GM12864 (cell line): ENCODE measurements around the gene APPL2.

Source experiments
- DNase-seq: peaks from one replicate; pipeline ENCODE4 v3.0.0-alpha.2; 2011; ENCODE audit warnings: low read depth
- H3K4me3 ChIP-seq: 2 replicates; pipeline ENCODE4 v1.5.1; 2011; ENCODE audit warnings: mild to moderate bottlenecking, low read depth, low read length, control low read depth
- TF ChIP-seq, protein P1 (sequence below): IDR thresholded peaks from 2 replicates; pipeline ENCODE4 v1.5.1; 2011; ENCODE audit warnings: low read depth, mild to moderate bottlenecking, moderate library complexity, low read length, control low read depth, inconsistent platforms; ENCODE audit errors: missing control alignments

The APPL2 gene

DNA sequence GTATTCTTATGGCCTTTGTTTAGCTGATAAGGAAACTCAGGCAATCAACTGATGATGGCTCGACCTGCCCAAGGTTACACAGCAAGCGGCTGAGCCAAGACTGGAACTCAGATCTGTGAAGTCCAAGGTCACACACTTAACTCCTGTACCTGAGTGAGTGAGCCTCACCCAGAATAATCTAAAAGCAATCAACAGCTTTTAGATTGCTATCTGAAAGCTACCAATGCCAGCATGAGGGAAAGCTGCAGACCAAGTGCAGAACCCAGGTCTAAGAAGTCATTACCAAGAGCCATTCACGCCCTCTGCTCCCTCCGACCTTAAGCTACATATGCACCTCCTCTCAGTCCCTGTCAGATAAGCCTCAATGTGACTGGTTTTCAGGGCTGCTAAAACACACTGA lies 12.1 kb downstream of the APPL2 start:
- TF ChIP-seq, protein P1, sequence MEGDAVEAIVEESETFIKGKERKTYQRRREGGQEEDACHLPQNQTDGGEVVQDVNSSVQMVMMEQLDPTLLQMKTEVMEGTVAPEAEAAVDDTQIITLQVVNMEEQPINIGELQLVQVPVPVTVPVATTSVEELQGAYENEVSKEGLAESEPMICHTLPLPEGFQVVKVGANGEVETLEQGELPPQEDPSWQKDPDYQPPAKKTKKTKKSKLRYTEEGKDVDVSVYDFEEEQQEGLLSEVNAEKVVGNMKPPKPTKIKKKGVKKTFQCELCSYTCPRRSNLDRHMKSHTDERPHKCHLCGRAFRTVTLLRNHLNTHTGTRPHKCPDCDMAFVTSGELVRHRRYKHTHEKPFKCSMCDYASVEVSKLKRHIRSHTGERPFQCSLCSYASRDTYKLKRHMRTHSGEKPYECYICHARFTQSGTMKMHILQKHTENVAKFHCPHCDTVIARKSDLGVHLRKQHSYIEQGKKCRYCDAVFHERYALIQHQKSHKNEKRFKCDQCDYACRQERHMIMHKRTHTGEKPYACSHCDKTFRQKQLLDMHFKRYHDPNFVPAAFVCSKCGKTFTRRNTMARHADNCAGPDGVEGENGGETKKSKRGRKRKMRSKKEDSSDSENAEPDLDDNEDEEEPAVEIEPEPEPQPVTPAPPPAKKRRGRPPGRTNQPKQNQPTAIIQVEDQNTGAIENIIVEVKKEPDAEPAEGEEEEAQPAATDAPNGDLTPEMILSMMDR, result no peak

DNA sequence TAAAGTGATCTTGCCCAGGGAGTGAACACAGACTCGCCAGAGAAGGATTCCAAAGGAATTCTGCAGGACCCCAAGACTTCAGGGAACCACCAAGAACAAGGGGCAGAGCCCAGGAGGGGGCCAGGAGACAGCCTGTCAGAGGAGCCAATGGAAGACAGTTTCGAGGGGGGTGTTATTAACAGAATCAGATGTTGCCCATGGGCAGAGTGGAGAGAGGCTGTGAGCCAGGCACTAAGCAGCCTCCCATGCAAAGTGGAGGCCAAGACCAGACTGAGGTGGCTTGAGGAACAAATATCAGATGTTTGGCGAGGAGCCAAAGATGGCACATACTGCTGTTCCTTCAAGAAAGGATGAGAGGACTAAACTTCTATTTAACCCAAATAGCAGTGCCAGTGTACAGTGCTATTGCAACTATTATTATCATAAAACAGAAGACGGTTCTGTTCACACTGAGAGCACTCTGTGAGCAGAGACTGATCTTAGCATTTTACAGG lies 12.6 kb downstream of the APPL2 start:
- H3K4me3 ChIP-seq, result no peak overlapping the region
- TF ChIP-seq, protein P1, result no peak
- no peak for DNase-seq

More for the DNA sequence above, 12.1 kb downstream of the APPL2 start:
- DNase-seq, result no peak
- H3K4me3 ChIP-seq, result no peak overlapping the region

DNA sequence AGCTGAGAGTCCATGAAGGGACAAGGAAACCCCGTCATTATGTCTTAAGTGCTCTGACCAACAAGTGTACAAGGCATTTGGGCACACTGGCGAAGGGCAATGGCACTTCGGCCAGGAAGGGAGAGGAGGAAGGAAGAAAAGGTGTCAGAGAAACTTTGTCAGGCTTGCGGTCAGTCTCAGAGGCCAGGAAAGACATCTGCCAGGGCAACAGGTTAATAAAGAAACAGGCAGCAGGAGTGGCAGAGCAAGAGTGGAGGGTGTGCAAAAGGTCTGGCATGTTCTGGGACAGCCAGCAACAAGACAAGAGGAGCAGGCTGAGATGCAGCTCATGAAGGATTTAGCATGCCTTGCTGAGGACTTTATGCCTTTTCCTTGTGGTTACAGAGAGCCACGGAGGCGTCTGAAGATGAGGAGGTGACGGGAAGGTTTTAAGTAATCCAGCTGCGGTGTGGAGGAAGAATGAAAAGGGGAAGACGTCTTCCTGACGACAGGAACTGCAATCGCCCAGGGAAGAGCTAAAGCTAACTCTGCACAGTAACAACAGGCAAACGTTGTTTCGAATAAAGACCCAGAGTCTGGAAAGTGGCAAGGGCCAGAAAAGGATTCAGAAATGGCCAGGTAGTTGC lies 13.1 kb downstream of the APPL2 start:
- no peak overlapping the region for H3K4me3 ChIP-seq
- DNase-seq, result no peak
- TF ChIP-seq, protein P1, result no peak

DNA sequence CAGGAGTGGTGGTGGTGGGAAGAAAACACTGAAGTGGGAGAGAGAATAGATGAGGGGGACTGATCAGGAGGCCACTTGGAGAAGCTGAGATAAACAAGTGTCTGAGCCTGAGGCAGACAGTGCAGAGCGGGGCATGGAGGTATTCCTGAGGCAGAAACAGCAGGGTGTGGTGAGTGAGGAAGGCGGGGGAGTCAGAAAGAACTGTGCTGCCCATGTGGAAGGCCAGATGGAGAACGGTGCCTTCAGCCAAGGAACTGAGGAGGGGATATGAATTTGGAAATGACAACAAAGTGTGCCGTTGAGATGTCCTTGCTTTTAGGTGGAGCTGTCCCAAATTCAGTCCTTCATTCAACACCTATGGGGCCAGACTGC lies 13.7 kb downstream of the APPL2 start:
- no peak for DNase-seq
- TF ChIP-seq, protein P1, result no peak
- no peak overlapping the region for H3K4me3 ChIP-seq

DNA sequence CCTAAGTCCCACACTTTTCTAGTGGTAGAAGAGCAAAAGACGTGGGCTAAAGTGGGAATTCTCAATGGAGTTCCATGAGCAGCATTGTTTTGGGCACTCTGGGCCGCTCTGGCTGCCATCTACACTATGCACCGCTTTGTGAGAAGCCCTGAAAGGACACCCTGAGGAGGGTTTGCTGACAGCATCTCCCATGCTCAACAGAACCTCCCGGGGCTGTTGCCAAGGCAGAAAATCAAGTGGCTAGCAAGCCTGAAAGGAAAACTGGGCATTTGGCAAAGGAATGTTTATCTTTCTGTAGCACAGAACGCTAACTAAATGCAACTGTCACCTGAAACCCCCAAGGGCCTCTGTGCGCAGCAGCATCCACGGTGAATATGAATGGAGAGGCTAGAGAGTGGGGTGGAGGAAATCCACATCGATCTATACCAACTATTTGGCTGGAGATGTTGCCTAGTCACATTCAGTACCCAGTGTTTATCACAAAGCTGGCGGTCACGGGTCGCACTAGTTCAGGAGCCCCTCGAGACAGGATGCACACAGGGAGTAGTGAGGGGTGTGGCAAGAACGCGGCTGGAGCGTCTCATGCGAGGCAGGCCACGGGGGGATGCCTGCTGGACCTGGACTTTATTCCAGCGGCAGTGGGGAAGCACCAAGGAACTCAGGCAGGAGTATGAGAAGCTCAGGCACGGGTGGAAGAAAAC lies 14.2 kb downstream of the APPL2 start:
- H3K4me3 ChIP-seq, result no peak overlapping the region
- TF ChIP-seq, protein P1, result no peak
- no peak for DNase-seq

DNA sequence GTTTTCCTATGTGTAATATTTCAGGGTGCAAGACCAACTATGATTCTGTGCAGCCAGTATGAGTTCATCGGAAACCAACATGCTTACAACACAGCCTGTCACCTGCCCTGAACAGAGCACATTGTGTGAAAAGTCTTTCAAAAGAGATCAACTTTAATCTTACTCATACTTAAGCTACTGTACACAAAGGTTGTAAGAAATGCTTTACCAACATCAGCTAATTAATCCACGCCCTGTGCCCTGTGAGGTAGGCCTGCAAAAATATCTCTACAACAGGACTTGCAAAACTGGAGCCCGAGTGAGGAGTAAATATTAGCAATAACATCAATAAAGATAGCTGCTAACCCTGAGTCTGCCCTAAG lies 15.1 kb downstream of the APPL2 start:
- no peak overlapping the region for H3K4me3 ChIP-seq
- TF ChIP-seq, protein P1, result no peak
- no peak for DNase-seq
